ENCODE measurements around the gene CD101. TPM values are rescaled to one million over a fixed set of nuclear protein-coding genes. Genes with fewer than 3 reads are reported as not detected.

Gene CD101
- total RNA-seq, 2 experiments from 2014 or later, result 0.48 TPM; not detected in 1

GRCh38 chr1:117044217-117044616, 42.7 kb downstream of the CD101 start:
- POLR2A ChIA-PET, result no interaction called here

GRCh38 chr1:117045644-117046043, 44.1 kb downstream of the CD101 start:
- POLR2A ChIA-PET, result no interaction called here

More at GRCh38 chr1:117044217-117044616, 42.7 kb downstream of the CD101 start:
- CTCF ChIA-PET, result no interaction called here

GRCh38 chr1:117046781-117047180, 45.2 kb downstream of the CD101 start:
- POLR2A ChIA-PET, result no interaction called here
- CTCF ChIA-PET, result no interaction called here

More at GRCh38 chr1:117045644-117046043, 44.1 kb downstream of the CD101 start:
- CTCF ChIA-PET, result no interaction called here

- ChIA-PET POLR2A (no interaction called here), CTCF (no interaction called here)
Observed at GRCh38 chr1:117047271-117047670, 45.7 kb downstream of the CD101 start.

- ChIA-PET CTCF (no interaction called here), POLR2A (no interaction called here)
Observed at GRCh38 chr1:117049857-117050256, 48.3 kb downstream of the CD101 start.

- POLR2A ChIA-PET, result interaction anchor here (0.8 kb wide), 1 partner anchor 108 kb away, joined by 4 read pairs; no protein-coding TSS in a partner anchor
- CTCF ChIA-PET, result interaction anchor here (0.6 kb wide), 1 partner anchor 154 kb away, joined by 3 read pairs; no protein-coding TSS in a partner anchor
Observed at GRCh38 chr1:117051224-117052064, 49.9 kb downstream of the CD101 start.

GRCh38 chr1:117054068-117054467, 52.5 kb downstream of the CD101 start:
- ChIA-PET POLR2A (no interaction called here), CTCF (interaction anchor here (0.7 kb wide), 1 partner anchor 227 kb away, joined by 3 read pairs; no protein-coding TSS in a partner anchor)

GRCh38 chr1:117058810-117059209, 57.2 kb downstream of the CD101 start:
- POLR2A ChIA-PET, result interaction anchor here (1.0 to 2.2 kb wide), 3 partner anchors 294 to 320 kb away, joined by 3 to 23 read pairs (median 6); partner anchors contain the start of gene CD2

GRCh38 chr1:117059334-117059677, 57.7 kb downstream of the CD101 start:
- POLR2A ChIA-PET, result interaction anchor here (0.8 to 2.2 kb wide), 9 partner anchors 18 to 515 kb away, joined by 3 to 23 read pairs (median 6); partner anchors contain the start of gene CD2
- CTCF ChIA-PET, result interaction anchor here (1.2 to 2.4 kb wide), 7 partner anchors 9 to 334 kb away, joined by 3 to 10 read pairs (median 6); no protein-coding TSS in a partner anchor

More at GRCh38 chr1:117058810-117059209, 57.2 kb downstream of the CD101 start:
- CTCF ChIA-PET, result interaction anchor here (1.6 to 2.4 kb wide), 4 partner anchors 243 to 341 kb away, joined by 4 to 10 read pairs (median 8); no protein-coding TSS in a partner anchor

GRCh38 chr1:117059678-117060440, 58.3 kb downstream of the CD101 start, which contains the start of gene TTF2:
Gene TTF2, plus strand, starts transcription at chr1:117060326. Its CDS starts 21 bp downstream, at chr1:117060347.
- POLR2A ChIA-PET, result interaction anchor here (0.6 to 2.2 kb wide), 17 partner anchors 12 to 553 kb away, joined by 3 to 23 read pairs (median 4); partner anchors contain the start of gene CD2
- CTCF ChIA-PET, result interaction anchor here (0.8 to 2.4 kb wide), 14 partner anchors 9 to 464 kb away, joined by 3 to 10 read pairs (median 4); no protein-coding TSS in a partner anchor

- ChIA-PET CTCF (interaction anchor here (0.8 to 2.4 kb wide), 15 partner anchors 8 to 465 kb away, joined by 3 to 10 read pairs (median 4); partner anchors contain the start of gene CD2), POLR2A (interaction anchor here (0.6 to 2.2 kb wide), 15 partner anchors 11 to 552 kb away, joined by 3 to 23 read pairs (median 5); partner anchors contain the start of gene CD2)
Observed at GRCh38 chr1:117060441-117061317, 59.1 kb downstream of the CD101 start.

- CTCF ChIA-PET, result interaction anchor here (1.5 kb wide), 1 partner anchor 308 kb away, joined by 3 read pairs; the partner anchor contains the start of gene CD2
- POLR2A ChIA-PET, result interaction anchor here (0.5 to 1.1 kb wide), 2 partner anchors 15 to 131 kb away, joined by 7 read pairs; no protein-coding TSS in a partner anchor
Observed at GRCh38 chr1:117061986-117062415, 60.4 kb downstream of the CD101 start.

GRCh38 chr1:117066367-117066766, 64.8 kb downstream of the CD101 start:
- POLR2A ChIA-PET, result interaction anchor here (0.6 kb wide), 1 partner anchor 84 kb away, joined by 3 read pairs; no protein-coding TSS in a partner anchor
- CTCF ChIA-PET, result interaction anchor here (0.7 to 3.5 kb wide), 4 partner anchors 11 to 62 kb away, joined by 3 to 16 read pairs (median 6); no protein-coding TSS in a partner anchor

- POLR2A ChIA-PET, result no interaction called here
Observed at GRCh38 chr1:117067533-117068370, 66.2 kb downstream of the CD101 start.

GRCh38 chr1:117068580-117068979, 67.0 kb downstream of the CD101 start:
- POLR2A ChIA-PET, result no interaction called here
- CTCF ChIA-PET, result interaction anchor here (0.6 to 3.5 kb wide), 10 partner anchors 8 to 229 kb away, joined by 3 to 16 read pairs (median 6); partner anchors contain the start of genes TRIM45 and TTF2

More at GRCh38 chr1:117067533-117068370, 66.2 kb downstream of the CD101 start:
- CTCF ChIA-PET, result interaction anchor here (0.7 to 3.5 kb wide), 10 partner anchors 8 to 675 kb away, joined by 3 to 16 read pairs (median 6); partner anchors contain the start of genes TRIM45 and TTF2

GRCh38 chr1:117069220-117069844, 67.8 kb downstream of the CD101 start:
- POLR2A ChIA-PET, result no interaction called here
- CTCF ChIA-PET, result interaction anchor here (0.6 to 3.5 kb wide), 6 partner anchors 9 to 230 kb away, joined by 3 to 16 read pairs (median 8); partner anchors contain the start of gene TTF2
